HUDEP-2 (cell line): ENCODE results near the gene HS3ST4.
"Not testable (repeated sequence)": the region's sequence is repeated elsewhere in the genome, so short reads cannot be mapped to it uniquely, and the experiment has no call there.

Experiments
- DNase-seq, 76 experiments: peaks; one replicate each; lab custom pipeline; 2025; ENCODE audit not compliant: unreplicated experiment in 76 of 76; lab: John Stamatoyannopoulos, UW

Gene HS3ST4

DNA sequence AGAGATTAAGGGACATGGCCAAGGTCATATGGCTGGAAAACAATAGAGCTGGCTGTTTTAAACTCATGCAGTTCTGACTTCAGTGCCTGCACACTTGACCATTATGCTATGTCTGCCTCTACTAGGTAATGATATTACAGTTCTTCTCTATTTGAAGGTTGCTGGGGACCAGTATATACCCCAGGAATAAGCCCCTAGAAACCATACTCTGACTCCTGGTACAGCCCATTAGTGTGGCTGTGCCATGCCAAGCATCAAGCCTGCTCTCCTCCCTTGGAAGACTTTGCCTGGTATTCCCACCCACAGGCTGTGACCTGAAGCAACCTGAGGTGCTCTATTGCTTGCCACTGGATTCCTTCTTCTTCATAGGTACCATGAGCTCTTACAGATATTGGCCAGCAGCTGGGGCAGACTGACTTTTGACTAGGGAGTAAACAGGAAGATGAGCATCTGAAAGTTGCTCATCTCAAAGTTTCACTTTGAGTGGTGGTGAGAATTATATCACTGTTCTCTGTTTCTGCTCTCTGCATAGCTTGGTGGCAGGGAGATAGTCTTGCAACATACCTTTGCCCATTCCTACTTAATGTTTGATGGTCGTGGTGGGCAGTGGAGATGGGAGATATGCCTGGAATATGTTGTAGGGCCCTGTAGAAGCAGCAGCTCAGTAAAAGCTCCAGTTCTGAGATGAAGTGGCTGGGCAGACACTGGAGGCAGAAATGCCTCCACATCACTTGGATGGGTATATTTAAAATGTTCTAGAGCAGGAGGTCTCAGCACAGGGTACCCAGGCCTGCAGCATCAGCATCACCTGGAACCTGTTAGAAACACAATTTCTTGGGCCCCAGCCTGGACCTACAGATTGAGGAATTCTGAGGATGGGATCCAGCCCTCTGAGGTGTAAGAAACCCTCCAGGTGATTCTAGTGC, 274.7 kb downstream of the HS3ST4 start:
- DNase-seq, result no peak

DNA sequence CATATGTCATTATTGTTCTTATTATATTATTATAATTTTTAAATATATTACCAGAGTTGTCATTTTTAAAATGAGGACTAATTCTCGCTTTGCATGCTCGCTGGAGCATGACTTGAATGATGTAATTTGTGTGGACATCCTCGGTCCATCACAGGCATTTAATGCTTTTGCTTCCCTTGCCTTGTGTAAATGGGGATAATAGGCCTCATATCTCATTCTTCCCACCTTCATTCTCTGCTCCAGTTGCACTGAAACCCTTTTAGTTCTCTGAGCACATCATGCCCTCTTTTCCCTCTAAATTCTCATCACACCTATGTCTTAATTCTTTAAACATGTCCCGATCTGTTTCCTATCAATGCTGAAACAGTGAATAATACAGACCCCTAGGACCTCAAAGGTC, 285.4 kb downstream of the HS3ST4 start:
- DNase-seq, result no peak

DNA sequence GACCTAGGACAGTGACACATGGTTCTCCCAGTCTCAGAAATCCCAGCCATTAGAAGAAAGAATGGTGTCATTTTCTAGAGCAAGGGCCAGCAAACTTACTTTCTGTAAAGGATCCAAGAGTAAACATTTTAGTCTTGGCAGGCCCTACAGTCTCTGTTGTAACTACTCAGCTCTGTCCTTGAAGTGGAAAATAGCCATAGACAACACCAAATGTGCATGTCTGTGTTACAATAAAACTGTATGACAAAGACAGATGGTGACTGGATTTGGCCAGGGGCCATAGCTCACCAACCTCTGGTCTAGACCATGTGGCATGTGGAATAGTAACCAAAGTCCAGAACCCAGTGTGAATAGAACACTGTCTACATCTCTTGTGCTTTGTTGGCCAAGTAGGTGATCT, 286.5 kb downstream of the HS3ST4 start:
- no peak for DNase-seq

DNA sequence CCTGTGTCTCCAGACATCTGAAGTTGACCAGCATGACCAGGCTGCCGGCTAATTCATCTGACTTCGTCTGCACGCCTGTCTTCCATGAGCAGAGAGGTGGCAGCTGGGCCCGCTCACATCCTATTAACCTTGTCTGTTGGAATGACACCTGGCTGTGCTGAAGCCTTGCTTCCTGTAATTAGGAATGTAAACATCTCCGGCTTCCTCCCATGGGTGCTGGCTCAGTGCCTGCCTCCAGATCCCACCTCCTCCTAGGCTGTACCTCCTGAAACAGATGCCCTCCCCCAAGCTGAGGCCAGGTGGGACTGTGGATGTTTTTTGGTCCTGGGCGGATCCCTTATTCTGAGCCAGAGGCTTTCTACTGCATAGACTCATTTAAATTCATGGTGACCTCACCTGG, 296.3 kb downstream of the HS3ST4 start:
- no peak for DNase-seq

DNA sequence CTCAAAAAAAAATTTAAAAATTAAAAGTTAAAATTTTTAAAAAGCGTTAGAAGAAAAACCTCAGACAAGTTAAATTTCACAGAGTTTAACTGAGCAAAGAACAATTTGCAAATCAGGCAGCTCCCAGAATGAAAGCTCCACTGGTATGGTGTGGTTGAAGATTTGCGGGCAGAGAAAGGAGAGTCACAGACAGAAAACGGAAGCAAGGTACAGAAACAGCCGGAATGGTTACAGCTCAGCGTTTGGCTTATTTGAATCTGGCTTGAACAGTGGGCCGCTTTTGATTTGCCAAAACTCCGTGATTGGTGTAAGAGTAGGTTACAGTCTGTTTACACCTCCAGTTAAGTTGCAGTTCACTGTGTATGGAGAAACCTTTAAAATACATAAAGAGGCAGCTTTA, 297.1 kb downstream of the HS3ST4 start:
- no peak for DNase-seq

DNA sequence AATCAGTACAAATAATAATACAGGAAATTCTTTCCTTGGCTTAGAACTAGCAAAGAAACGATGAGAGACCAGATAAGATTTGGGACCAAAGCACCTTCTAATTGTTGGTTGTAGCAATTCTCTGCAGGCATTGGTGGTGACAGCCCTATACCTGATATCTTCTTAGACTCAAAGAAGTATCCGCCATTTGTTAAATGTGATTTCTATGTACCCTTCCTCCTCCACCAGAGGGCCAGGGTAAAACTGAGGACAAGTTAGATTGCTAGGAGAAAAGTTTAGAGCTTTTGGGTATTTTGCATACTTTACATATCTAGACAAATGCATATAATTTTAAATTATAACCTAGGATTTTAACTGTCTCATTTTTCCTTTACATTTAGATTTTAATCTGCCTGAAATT, 304.3 kb downstream of the HS3ST4 start:
- no peak for DNase-seq

DNA sequence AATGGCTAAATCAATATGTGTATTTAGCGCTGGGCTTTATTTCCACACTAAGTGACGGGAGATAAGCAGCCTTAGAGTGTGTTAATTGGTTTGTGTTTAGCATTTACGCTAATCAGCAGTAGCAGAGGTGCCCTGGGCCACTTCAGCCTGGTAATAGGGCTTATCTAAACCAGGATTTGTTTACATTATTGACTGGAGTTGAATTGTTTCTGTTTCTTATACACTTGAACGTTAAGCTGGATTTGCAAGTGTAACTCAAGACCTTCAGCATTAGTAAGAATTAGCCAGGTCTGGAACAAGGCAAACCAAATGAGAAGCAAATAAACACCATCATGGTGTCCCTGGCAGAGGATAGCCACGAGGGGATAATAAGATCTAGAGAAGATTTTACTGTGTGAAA, 313.6 kb downstream of the HS3ST4 start:
- no peak for DNase-seq

DNA sequence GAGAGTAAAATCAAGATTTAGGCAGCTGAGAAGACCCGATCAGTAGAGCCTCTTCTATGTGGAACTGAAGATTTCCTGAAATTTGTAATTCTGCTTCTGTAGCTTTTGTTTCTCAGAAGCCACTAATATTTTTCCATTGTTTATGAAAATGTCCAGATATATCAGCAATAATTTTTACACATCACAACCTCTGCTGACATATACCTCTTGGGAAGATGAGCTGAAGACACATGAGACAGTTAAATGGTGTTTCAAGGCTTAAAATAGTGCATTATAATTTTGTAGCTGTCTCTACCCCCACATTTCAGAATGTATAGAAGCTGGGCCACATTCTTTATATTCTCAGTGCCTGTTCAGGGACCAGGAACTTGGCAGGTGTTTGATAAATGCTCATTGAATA, 320.6 kb downstream of the HS3ST4 start:
- no peak for DNase-seq

DNA sequence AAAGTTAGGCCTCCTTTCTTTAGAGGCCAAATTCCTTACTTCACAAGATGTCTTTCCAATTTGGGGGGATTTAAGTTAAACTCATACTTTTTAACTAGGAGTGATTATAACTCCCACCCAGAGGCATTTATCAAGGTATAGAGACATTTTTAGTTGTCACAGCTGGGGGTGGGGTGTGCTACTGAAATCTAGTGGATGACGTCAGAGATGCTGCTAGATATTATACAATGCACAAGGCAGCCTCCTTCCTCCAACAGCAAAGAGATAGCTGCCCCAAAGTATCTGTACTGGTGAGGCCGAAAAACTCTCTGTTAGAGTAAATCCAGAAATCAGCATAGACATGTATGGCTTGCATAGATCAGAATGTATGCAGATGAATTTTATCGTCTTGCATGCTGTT, 324.0 kb downstream of the HS3ST4 start:
- no peak for DNase-seq

DNA sequence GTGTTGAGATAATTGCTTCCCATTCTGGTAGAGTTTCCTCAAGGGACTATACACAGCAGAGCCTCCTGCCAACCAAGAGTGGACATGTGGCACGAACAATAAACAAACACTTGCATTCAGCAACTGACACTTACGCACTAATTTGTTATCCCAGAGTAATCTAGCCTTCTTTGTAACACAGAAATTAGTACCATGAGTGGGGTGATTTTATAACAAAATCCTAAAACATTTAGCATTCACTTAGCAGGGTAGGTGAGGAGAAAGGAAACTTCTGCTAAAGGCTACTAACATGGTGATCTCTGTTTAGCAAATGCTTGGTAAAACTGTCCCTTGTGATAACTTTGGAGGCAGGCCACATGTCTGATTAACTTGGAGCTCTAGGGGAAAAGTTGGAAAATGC, 325.2 kb downstream of the HS3ST4 start:
- no peak for DNase-seq

DNA sequence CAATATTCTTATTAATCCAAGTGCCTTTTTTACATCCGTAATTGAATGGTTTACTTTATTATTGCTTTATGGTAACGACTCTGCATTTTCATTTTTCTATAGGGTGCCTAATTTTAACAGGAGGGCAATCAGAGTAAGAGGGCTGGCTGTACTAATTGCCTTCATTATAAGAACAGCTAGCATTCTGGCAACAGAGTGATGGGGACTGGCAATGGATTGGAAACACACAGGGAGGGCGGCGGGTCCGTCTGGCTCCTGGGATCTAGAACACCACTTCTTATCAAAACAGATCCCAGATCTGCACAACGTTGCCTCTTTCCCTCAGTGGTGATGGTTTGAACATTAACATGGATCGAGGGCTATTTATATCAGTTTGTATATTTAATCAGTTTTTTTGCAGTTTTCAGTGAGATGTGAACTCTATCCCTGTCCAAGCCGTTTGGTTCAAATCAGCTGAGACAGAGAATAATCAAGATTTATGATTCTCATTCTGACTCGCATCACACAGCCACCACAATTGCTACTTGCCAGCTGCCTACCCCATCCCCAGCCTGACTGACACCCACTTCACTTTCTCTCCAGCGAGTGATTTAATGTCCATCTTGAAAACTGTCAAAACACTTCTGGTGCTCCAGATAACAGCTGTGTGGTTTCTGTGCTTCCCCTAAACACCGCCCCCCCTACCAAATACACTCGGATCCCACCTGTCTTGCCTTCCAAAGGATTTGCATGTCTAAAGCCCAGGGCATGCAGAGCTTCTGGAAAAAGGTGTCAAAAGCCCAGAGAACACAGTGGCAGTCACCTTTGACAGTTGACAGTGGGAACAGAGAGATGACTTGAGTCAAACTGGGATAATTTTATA, 327.9 kb downstream of the HS3ST4 start:
- DNase-seq, result no peak

DNA sequence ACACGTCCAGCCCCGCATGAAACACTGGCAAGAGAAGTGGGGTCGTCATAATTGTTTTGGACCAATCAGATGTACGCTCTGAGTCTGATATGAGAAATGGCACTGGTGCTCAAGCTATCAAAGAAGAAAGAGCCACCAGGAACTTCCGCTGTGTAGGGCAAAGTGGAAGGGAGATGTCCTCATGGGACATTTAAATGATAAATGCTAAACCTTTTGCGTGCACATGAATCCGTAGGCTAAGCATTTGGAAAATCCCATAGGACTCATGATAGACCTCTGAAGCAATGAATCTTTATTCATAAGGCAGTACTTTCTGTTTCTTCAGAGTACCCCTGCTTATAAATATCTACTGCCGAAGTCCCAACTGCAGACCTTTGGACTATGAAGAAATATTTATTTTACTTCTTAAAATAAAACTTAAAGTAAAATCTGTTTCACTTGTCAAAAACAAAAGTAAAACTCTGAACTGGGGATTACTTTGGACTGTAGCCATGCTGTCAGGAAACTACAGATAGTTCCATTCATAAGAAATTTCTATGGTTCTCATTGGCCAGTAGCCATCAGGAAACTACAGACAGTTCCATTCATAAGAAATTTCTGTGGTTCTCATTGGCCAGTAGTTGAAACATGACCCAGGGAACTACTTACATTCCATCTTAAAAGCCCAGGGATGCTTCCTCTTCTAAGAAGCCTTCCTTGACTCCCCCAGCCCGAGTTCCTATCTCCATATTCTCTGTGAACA, 335.1 kb downstream of the HS3ST4 start:
- DNase-seq, result no peak

DNA sequence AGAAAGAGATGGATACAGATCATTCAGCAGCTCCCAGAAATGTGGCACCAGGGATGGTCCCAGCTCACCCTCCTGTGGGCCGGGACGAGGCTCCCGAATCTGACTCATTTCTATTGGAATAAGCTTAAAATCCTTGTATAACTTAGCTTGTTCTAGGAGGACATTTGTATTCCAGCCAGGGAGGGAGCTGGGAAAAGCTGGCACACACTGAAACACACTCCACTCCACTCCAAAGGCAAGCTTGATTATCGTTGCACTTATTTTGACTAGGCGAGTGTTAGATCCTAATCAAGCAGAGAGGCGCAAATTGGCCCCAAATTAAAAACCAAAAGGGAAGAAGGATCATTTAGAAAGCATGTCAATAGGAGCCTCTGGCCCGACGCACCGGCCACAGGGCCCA, 339.5 kb downstream of the HS3ST4 start:
- DNase-seq, result no peak

DNA sequence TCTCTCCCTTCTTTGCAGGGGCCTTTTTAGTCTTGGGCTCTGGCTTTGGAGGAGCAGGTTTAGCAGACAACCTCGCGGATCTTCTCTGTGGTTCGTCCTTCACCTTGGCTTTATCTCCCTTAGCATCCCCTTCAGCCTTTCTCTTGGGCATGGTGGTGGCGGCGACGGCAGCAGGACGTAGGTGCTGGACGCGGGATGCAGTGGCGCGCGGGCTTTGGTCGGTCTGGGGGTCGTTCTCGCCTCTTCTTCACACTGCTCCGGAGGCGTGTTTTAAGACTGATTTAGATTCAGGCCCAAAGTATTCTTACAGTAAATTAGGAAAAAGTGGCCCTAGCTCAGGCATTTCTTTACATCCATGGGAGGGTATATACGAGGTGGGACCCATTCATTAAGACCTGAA, 340.9 kb downstream of the HS3ST4 start:
- DNase-seq, result not testable (repeated sequence)

DNA sequence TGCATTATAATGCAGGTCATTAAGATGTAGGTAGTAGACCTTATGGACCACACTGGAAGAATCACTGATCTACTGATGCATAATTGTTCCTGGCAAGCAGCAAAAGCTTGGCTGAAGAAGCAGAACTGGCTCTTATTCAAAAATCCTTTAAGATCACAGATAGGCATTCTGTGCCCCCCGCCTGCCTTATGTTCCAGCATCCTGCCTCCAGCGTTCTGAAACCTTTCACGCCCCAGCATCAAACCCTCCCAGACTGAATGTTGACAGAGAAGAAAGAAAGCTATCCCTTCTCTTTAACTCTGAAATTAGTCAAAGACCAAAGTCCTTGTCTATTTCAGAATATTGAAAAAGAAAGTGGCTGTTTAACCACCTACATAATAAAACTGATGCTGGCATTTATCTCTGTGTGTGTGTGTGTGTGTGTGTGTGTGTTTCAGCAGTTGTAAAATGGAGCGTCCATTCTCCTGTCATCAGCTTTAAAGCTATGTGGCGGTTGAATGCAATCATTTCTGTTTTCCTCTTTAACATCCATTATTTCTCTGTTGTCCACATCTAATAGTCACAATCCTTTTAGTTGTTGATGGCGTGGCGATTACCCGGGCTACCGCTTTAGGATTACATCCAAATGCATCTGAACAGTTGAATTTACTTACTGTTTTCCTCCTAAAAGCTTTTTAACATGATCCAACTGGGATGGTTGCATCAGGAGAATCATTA, 350.4 kb downstream of the HS3ST4 start:
- no peak for DNase-seq

DNA sequence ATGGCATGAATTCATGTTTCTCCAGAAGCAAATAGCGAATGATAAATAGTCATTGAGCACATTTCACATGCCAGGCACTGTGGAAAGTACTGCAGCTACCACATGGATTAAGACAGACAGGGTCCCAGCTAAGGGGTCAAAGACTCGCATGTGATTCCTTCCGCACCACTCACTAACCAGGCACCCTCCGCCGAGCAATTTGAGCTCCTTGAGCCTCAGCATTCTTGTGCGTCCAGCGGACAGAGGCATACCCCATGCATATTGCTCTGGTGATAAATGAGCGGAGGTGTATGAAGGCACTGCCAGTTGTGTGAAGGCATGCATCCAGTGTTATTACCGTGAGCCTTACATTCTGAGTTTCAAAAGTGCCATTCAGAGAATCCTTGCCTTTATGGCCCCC, 358.7 kb downstream of the HS3ST4 start:
- DNase-seq, result no peak

DNA sequence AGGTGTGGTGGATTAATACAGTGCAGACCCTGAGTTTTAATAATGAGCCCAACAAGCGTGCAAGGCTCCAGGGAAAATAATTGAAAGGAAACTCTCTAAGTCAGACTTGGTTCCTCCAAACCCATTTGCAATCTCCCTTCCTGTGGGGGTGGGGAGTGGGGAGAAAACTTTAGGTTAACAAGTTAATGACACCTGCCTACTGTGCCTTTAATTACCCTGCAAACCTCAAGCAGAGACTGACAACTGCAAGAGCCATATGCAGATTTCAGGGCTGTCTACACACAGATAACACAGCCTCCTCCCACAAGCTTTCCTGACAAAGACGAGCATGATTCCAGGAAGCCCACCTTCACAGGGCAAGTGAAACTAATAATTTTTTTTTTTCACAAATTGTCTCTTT, 359.3 kb downstream of the HS3ST4 start:
- no peak for DNase-seq

DNA sequence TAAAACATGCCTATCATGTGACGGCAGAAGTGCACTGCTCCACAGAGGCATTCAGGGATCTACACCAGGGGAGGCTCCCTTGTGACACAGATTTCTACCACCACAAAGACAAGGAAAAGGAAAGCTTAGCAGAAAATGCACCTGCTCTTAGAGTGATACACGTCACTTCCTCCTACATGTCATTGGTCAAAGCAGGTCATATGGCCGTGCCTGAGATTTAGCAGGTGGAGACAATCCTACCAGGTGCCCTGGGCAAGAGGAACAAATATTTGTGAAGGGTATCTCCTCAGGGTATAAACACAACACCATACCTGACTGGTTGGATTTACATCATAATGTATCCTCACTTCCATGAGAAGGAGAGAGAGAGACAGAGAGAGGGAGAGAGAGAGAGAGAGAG, 362.1 kb downstream of the HS3ST4 start:
- DNase-seq, result no peak

DNA sequence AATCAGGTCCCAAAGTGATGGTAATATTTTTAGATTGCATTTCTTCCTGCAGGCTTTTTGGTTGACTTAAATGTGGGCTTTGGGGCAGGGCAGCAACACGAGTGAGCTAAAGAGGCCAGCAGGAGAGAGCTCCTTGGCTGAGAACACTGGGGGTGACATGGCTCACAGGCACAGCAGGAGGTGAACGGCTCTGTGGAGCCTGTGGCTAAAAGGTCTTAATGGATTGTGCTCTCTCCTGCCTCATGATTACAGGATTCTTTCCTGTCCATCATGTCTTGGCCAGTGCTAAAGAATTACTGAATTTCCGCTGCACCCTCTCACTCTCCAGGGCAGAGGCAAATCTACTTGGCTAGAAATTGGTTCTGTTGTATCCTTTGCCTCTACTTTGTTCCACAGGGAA, 366.6 kb downstream of the HS3ST4 start:
- no peak for DNase-seq

DNA sequence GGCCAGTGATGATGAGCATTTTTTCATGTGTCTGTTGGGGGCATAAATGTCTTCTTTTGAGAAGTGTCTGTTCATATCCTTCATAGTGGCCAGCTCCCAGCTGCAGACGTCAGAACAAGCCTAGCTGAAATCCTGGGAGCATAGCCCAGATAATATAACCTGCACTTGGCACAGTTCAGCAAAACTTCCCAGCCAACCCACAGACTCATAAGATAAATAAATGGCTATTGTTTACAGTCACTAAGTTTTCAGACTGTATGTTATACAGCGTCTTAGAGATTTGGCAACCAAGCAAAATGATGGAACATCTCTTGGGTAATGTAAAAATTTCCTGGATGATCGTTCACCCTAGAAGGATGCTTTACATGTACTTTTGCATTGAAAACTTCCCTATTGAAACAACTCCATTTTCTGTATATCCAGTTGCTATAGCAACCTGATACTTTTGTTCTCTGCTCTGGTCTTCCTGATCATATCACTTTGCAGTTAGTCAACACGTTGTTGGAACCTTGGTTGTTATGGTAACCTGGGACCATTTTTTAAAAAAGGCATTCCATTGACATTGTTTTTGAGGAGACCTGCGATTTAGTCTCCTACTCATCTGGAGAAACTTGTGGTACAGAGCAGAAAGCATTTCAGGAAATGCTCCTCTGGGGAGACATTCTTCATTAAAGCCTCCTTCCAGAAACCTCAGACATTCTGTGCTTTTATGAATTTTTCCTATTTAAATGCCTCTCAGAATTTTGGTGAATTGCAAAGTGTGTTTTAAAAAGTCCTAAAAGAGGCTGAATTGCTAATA, 378.7 kb downstream of the HS3ST4 start:
- no peak for DNase-seq
